ENCODE measurements around the gene TSPAN17.

TSPAN17 gene

GRCh38 chr5:176612855-176613254 lies 34.4 kb upstream of the TSPAN17 start:
- no peak for TF ChIP-seq CTCF (IDR thresholded peaks at IDR 0.05; ENCODE audit: low read depth, low read length)
- DNase-seq (ENCODE audit: low read depth, low spot score): no peak
- no peak overlapping the region for H3K4me3 ChIP-seq (ENCODE audit: low read depth, low read length)
- in situ Hi-C loops (cut with HindIII; ENCODE audit: low sequenced_read_pairs): no loop called here

GRCh38 chr5:176614805-176615478 lies 32.3 kb upstream of the TSPAN17 start:
- DNase-seq (ENCODE audit: low read depth, low spot score): peak; percentile 70
- in situ Hi-C loops (cut with HindIII; ENCODE audit: low sequenced_read_pairs): no loop called here
- TF ChIP-seq CTCF (IDR thresholded peaks at IDR 0.05; ENCODE audit: low read depth, low read length): no peak
- no peak overlapping the region for H3K4me3 ChIP-seq (ENCODE audit: low read depth, low read length)

- H3K4me3 ChIP-seq (ENCODE audit: low read depth, low read length): no peak overlapping the region
- no peak for DNase-seq (ENCODE audit: low read depth, low spot score)
- no peak for TF ChIP-seq CTCF (IDR thresholded peaks at IDR 0.05; ENCODE audit: low read depth, low read length)
- in situ Hi-C loops (cut with HindIII; ENCODE audit: low sequenced_read_pairs): no loop called here
Observed at GRCh38 chr5:176616511-176616910, 30.8 kb upstream of the TSPAN17 start.

- peak overlapping the region; percentile 18 for H3K4me3 ChIP-seq (ENCODE audit: low read depth, low read length)
- DNase-seq (ENCODE audit: low read depth, low spot score): peak; percentile 15
- no peak for TF ChIP-seq CTCF (IDR thresholded peaks at IDR 0.05; ENCODE audit: low read depth, low read length)
- in situ Hi-C loops (cut with HindIII; ENCODE audit: low sequenced_read_pairs): no loop called here
Observed at GRCh38 chr5:176618783-176619182, 28.5 kb upstream of the TSPAN17 start.

- DNase-seq (ENCODE audit: low read depth, low spot score): peak; percentile 88
- H3K4me3 ChIP-seq (ENCODE audit: low read depth, low read length): peak overlapping the region; percentile 18
- in situ Hi-C loops (cut with HindIII; ENCODE audit: low sequenced_read_pairs): no loop called here
- peak; percentile 63 for TF ChIP-seq CTCF (IDR thresholded peaks at IDR 0.05; ENCODE audit: low read depth, low read length)
Observed at GRCh38 chr5:176619203-176619568, 28.1 kb upstream of the TSPAN17 start.

- in situ Hi-C loops (cut with HindIII; ENCODE audit: low sequenced_read_pairs): no loop called here
Observed at GRCh38 chr5:176619569-176620332, 27.5 kb upstream of the TSPAN17 start.

More at GRCh38 chr5:176619569-176620332, 27.5 kb upstream of the TSPAN17 start:
- H3K4me3 ChIP-seq (ENCODE audit: low read depth, low read length): peak overlapping the region; percentile 5
- DNase-seq (ENCODE audit: low read depth, low spot score): no peak
- TF ChIP-seq CTCF (IDR thresholded peaks at IDR 0.05; ENCODE audit: low read depth, low read length): no peak

All from astrocyte of the spinal cord (primary cell).